ENCODE results near the gene PSD4.

DNA sequence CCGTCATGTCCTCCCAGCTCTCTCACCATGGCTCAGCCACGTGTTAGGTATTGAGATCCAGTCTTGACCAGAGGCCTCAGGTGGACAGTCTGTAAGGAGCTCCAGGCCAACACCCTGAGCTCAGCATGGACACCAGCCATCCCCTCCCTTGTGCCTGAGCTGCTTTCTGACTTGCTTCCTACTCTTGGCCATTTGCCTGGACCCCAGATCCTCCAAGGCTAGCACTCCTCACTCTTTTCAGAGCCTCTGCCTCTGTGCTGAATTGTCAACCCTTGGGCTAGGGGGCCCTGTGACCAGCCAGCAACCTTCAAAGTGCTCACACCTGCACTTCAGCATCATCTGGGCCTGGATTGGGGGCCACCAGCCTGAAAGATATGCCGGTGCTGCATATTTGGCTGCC lies 58.4 kb downstream of the PSD4 start:
- TF ChIP-seq, protein P1, sequence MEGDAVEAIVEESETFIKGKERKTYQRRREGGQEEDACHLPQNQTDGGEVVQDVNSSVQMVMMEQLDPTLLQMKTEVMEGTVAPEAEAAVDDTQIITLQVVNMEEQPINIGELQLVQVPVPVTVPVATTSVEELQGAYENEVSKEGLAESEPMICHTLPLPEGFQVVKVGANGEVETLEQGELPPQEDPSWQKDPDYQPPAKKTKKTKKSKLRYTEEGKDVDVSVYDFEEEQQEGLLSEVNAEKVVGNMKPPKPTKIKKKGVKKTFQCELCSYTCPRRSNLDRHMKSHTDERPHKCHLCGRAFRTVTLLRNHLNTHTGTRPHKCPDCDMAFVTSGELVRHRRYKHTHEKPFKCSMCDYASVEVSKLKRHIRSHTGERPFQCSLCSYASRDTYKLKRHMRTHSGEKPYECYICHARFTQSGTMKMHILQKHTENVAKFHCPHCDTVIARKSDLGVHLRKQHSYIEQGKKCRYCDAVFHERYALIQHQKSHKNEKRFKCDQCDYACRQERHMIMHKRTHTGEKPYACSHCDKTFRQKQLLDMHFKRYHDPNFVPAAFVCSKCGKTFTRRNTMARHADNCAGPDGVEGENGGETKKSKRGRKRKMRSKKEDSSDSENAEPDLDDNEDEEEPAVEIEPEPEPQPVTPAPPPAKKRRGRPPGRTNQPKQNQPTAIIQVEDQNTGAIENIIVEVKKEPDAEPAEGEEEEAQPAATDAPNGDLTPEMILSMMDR (conservative IDR thresholded peaks at IDR 0.05; ENCODE audit: low read depth, low read length), result no peak
- TF ChIP-seq EZH2 (IDR thresholded peaks at IDR 0.05; ENCODE audit: borderline replicate concordance, low read depth, low read length, poor library complexity, severe bottlenecking), result no peak
